Activated naive CD4-positive, alpha-beta T cell treated with Interleukin-2 at 50 U/mL for 16 hours (primary cell): ENCODE measurements around the gene PPP1CA.
"Not testable (repeated sequence)": the region's sequence is repeated elsewhere in the genome, so short reads cannot be mapped to it uniquely, and the experiment has no call there.

ENCODE experiments used
- DNase-seq: peaks from one replicate; pipeline ENCODE4 v3.0.0-alpha.2; 2020

Gene PPP1CA

GRCh38 chr11:67434395-67434881, 32.8 kb upstream of the PPP1CA start:
- DNase-seq, result peak; percentile 40

- no peak for DNase-seq
Observed at GRCh38 chr11:67433536-67434394, 32.1 kb upstream of the PPP1CA start.

DNA sequence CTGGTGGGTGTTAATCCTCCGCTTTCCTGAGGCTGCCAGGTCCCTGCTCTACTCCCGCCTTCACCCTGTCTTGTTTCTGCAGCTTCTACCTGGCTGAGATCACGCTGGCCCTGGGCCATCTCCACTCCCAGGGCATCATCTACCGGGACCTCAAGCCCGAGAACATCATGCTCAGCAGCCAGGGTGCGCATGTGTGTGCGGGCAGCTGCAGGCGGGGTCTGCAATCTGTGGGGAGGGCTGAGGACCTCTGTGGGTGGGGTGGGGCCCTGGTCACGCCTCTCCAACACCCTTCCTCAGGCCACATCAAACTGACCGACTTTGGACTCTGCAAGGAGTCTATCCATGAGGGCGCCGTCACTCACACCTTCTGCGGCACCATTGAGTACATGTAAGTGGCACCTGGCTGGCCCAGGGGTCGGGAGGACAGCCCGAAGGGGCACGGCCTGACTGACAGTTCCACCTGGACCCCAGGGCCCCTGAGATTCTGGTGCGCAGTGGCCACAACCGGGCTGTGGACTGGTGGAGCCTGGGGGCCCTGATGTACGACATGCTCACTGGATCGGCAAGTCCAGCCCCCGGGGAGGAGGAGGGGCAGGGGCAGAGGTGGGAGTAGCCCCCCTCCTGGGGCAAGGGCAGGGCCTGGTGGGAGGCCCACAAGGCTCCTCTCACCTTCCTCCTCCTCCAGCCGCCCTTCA, 31.1 kb upstream of the PPP1CA start:
- no peak for DNase-seq

DNA sequence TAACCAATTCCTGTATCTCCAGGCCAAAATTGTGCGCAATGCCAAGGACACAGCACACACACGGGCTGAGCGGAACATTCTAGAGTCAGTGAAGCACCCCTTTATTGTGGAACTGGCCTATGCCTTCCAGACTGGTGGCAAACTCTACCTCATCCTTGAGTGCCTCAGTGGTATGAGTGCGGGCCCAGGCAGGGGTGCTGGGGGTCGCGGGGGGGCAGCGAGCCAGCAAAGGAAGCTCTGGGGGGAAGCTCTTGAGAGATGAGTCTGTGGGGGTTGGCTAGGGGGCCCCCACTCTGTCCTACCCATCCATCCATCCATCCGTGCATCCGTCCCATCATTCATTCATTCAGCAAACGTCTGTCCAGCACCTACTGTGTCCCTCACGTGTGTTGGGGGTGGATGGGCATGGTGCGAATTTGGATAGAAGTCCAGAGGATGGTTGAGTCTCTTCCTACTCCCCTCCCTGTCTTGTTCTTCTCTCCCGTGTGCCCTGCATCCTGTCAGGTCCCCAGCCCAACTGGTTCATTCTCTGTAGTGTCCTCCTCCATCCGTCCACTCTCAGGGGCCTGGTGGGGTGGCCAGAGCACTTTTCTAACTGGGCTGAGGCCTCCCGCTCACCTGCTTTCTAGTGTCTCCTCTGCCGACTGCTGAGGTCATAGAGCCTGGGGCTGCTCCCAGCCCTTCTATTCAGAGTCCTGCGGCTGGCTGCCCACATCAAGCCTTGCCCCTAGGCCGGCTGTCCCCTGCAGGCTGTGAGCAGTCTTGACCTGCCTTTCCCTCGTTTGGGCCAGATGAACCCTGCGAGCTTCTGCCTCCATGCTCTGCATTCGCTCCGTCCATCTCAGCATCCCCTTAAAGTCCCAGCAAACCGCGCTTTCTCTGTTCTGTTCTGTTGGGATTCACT, 29.9 kb upstream of the PPP1CA start:
- DNase-seq, result no peak

- no peak for DNase-seq
Observed at GRCh38 chr11:67429722-67430121, 28.1 kb upstream of the PPP1CA start.

DNA sequence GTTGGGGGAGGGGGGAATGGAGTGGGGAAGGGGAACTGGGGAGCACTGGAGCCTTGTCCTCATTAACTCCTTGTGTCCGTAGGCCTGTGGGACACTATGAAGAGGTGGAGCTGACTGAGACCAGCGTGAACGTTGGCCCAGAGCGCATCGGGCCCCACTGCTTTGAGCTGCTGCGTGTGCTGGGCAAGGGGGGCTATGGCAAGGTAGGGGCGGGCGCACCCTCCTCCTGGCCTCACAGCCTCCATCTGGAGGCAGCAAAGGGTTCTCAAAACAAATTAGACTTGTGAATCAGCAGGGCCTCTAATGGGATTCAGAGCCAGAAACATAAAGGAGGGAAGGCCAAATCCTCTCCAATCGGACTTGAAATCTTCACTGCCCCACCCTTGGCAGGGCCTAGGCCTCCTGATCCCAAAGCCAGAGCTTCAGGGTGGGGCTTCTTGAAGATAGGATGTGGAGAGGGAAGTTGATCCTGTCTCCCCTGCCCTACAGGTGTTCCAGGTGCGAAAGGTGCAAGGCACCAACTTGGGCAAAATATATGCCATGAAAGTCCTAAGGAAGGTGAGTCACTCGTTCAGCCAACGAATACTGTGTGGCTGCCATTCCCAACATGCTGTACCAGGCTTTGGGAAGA, 27.5 kb upstream of the PPP1CA start:
- DNase-seq, result no peak

DNA sequence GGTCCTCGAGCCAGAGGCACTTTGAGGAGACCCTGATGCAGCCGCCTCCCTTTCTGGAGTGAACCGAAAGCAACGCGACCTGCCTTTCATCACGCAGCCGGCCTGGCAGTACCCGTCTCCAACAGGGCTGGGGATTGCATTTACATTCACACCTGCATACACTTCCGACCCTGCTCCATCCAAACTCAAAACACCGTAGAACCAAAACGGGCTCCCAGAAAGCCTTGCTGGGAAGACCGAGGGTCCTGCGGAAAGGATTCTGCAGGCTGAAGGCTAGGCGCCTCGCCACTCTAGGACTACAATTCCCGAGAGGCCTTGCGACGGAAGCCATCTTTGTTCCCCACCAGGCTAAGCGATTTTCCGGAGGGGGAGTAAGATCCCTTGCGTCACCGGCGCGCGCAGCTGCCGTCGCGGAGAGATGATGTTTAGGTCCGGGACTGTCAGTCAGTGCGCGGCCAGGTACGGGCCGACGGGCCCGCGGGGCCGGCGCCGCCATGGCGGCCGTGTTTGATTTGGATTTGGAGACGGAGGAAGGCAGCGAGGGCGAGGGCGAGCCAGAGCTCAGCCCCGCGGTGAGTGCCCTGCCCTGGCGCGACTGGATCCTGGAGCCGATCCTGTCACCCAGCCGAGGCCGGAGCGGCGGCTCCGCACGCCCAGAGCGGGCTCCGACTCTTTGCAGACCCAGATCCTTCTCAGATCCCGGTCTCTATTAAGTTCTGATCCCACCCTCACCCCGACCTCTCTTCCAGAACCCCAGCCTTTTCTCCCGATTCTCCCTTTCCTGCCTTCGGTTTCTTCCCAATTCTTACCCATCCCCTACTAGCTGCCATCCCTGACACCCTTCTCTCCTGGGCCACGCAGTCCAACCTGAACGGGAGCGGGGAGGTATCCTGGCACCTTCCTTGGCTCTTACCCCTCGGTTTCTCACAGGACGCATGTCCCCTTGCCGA, 26.7 kb upstream of the PPP1CA start, which contains the start of gene RPS6KB2:
RPS6KB2 (plus strand) TSS at position 443 of the 950 bp plus-strand sequence; CDS start at position 495, 52 bp downstream.
- DNase-seq, result peak; percentile 100

DNA sequence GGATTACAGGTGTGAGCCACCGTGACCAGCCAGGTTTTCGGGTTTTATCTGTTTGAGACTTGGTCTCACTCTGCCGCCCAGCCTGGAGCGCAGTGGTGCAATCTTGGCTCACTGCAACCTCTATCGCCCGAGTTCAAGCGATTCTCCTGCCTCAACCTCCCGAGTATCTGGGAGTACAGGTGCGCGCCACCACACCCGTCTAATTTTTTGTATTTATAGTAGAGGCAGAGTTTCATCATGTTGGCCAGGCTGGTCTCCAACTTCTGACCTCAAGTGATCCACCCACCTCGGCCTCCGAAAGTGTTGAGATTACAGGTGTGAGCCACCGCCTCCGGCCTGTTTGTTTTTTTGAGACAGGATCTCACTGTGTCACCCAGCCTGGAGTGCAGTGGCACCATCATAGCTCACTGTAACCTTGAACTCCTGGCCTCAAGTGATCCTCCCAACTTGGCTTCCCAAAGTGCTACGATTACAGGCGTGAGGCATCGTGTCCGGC, 25.8 kb upstream of the PPP1CA start:
- DNase-seq, result not testable (repeated sequence)

GRCh38 chr11:67423891-67424613, 22.4 kb upstream of the PPP1CA start:
- DNase-seq, result no peak

DNA sequence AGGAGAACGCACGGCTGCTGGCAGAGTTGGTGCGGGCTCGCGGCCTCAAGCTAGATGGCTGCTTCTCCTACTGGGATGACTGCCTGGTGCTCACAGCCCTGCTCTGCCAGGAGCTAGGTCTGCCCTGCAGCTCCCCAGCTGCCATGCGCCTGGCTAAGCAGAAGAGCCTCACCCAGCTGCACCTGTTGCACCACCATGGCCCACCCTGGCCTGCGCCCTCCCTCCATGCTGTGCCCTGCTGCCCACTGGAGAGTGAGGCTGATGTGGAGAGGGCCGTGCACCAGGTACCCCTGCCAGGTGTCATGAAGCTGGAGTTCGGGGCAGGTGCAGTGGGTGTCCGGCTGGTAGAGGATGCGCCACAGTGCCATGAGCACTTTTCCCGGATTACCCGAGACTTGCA, 21.8 kb upstream of the PPP1CA start:
- no peak for DNase-seq

DNA sequence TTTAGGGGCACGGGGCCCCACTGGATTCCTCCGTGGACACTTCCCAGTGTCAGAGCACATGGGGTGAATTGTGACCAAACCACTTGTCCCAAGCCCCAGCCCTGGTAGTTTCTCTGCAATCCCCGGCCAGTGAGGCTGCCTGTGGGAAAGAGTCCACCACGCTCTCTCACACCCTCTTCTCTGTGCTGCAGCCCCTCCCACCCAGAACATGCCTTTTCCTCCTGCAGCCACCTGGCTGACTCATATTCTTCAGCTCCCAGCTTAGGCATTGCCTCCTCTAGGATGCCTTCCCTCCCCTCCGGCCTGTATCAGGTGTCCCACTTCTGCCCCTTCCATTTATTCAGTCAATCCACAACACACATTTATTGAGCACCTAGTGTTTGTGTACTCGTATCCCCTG, 21.2 kb upstream of the PPP1CA start:
- no peak for DNase-seq

DNA sequence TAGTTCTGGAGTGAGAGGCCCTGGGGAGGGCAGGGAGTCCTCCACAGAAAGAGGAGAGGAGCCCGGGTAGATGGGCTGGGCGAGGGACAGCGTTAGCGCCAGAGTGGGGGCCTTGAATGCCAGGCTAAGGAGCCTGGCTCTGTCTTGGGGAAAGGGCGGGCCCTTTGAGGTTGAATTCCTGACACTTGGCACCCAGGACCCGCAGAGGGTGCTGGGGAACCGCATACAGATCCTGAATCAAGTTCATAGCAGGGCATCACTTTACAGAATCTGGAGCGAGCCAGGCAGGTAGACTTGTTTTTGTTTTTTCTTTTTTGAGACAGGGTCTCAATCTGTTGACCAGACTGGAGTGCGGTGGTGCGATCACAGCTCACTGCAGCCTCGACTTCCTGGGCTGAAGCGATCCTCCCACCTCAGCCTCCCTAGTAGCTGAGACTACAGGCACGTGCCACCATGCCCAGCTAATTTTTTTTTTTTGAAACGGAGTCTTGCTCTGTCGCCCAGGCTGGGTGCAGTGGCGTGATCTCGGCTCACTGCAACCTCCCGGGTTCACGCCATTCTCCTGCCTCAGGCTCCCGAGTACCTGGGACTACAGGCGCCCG, 19.9 kb upstream of the PPP1CA start:
- DNase-seq, result no peak

DNA sequence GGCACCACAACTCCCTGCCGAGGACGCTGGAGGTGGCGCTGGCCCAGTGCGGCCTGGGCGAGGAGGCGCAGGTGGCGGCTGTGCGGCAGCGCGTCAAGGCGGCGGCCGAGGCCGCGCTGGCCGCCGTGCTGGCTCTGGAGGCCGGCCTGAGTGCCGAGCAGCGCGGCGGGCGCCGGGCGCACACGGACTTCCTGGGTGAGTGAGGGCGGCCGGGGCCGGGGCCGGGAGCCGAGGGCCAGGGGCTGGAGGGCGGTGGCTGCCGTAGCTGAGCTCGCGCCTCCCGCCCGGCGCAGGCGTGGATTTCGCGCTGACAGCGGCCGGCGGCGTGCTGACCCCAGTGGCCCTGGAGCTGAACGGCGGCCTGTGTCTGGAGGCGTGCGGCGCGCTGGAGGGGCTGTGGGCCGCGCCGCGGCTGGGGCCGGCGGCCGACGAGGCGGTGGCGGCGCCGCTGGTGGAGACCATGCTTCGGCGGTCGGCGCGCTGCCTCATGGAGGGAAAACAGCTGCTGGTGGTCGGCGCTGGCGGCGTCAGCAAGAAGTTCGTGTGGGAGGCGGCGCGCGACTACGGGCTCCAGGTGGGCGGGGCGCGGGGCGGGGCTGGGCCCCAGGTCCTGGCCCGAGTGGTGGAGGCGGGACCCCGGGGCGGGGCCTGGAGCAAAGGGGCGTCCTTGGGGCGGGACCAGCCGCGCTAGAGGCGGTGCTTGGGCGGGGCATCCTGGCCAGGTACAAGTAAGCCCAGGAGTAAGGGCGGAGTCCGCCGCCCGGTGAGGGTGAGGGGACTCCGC, 19.2 kb upstream of the PPP1CA start:
- peak; percentile 97 for DNase-seq

- no peak for DNase-seq
Observed at GRCh38 chr11:67420147-67420645, 18.5 kb upstream of the PPP1CA start.

- DNase-seq, result no peak
Observed at GRCh38 chr11:67419325-67420049, 17.8 kb upstream of the PPP1CA start.

DNA sequence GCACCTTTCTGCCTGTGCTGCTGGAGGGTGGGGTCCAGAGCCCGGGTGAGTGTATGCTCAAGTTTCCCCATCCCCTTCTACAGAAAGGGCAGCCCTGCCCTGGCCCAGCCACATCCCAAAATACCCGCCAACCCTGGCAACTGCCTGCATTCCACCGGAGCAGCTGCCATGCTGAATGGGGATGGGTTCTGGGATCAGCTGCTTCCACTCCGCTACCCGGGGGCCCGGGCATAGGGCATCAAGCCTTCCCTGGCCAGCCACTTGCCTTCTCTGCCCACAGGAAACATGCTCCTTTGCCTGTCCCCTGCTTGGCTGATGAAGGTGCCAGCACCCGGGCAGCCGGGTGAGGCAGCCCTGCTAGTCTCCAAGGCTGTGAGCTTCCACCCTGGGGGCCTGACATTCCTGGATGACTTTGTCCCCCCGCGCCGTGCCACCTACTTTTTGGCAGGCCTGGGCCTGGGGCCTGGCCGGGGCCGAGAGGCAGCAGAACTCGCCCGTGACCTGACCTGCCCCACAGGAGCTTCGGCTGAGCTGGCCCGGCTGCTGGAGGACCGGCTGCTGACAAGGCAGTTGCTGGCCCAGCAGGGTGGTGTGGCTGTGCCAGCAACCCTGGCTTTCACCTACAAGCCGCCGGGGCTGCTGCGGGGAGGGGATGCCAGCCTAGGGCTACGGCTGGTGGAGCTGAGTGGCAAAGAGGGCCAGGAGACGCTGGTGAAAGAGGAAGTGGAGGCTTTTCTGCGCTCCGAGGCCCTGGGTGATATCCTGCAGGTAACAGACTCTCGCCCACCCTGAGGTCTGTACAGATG, 17.0 kb upstream of the PPP1CA start:
- DNase-seq, result no peak

GRCh38 chr11:67417425-67417824, 15.8 kb upstream of the PPP1CA start:
- no peak for DNase-seq
